Motor neuron (in vitro differentiated cells): ENCODE measurements around the gene NOTCH4. TPM values are rescaled to one million over a fixed set of nuclear protein-coding genes. Genes with fewer than 3 reads are reported as not detected.

Experiments used
- ATAC-seq, 8 experiments: fragments of 200-7000 bp; cut with Tn5 transposase; replicated peaks in 6 of 8; 2 replicates each; pipeline ENCODE4 v1.8.0; 2021; ENCODE audit warnings: mild to moderate bottlenecking in 8 of 8, moderate library complexity in 8 of 8
- H3K27ac ChIP-seq, 2 donors: fragments of 250-450 bp; sonication (Bioruptor Pico); 2 replicates each; pipeline ENCODE4 v1.9.0; 2021; ENCODE audit warnings: antibody characterized with exemption in 2 of 2, mild to moderate bottlenecking in 2 of 2, moderate library complexity in 1 of 2
- H3K4me1 ChIP-seq, 2 donors: fragments of 250-450 bp; sonication (Bioruptor Pico); replicated peaks in 1 of 2; 2 replicates each; pipeline ENCODE4 v1.6.1; 2021; ENCODE audit warnings: antibody characterized with exemption in 2 of 2, mild to moderate bottlenecking in 2 of 2, moderate library complexity in 1 of 2
- H3K4me3 ChIP-seq, 5 donors: fragments of 250-450 bp; sonication (Bioruptor Pico); 2 replicates each; pipeline ENCODE4 v1.9.0; 2021; ENCODE audit warnings: antibody characterized with exemption in 5 of 5, mild to moderate bottlenecking in 5 of 5, moderate library complexity in 4 of 5
- WGBS, 10 experiments: fragments of 450-650 bp; shearing (Covaris generic); methylation state at CpG; one replicate each; pipeline ENCODE4 v1.0.0; 2022; 5-methylcytosine and 5-hydroxymethylcytosine counted together
- in situ Hi-C, 9 experiments: fragments of 400-800 bp; cut with MboI; loops; one replicate each; pipeline ENCODE4 v1.15.0; 2021; ENCODE audit warnings: low sequenced_read_pairs in 9 of 9, low pct_unique_long_range_greater_than_20kb in 2 of 9; ENCODE audit not compliant: unreplicated experiment in 9 of 9
- total RNA-seq, 8 experiments: library from RNA; unstranded; fragments of 300-600 nt; gene quantifications; 2 replicates each; pipeline versions ENCODE4 v1.2.3 to v1.2.4, GENCODE V29; 2022

Gene NOTCH4
- total RNA-seq, 8 experiments from 2014 or later = 1.3 to 6.7 (median 4.5) TPM

DNA sequence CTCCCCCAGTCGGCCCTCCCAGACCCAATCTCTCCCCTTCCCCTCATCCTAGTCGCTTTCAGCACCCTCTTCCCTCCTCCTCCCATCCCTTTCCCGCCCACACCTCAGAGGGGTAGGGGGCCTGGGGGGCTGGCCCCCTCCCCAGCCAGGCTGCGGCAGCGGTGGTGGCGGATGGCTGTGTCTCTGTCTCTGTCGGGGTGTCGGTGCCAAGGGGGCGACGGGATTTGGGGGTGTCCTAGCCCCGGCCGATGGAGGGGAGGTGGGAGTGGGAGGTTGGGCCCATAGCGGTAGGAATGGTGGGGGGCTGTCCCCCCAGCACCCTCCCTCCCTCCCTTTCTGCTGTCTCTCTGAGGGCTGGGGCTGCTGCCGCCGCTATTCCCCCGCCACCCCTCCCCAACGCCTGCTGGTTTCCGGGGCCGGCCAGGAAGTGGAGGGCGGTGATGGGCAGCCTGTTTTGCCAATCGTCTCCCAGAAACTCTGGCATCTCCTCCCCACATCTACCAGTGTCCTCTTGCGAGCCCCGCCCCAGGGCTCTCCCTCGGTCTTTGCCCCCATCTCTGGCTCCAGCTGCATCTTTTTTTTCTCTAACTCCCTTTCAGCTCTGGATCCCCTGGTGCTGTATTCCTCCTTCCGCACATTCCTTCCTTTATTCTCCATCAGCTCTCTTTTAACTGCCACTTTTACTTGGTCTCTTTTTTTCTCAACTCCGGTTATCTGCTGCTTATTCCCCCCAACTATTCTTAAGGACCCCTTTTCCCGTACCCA, 48.0 kb downstream of the NOTCH4 start, which contains the start of gene AGPAT1:
Gene AGPAT1 (minus strand): TSS at position 374 of the 765 bp plus-strand sequence. CDS start 4,588 bp downstream, outside the sequence.
- 0 to 20% (median 0%) methylated on average over 1 to 7 of the region's 27 CpGs; no CpG with 5 or more reads in 2 of the 10 experiments for WGBS, 10 experiments
- peak within 1 kb of the TSS; percentile 90 to 94 for H3K27ac ChIP-seq
- in situ Hi-C loops = loop anchor here in 1 of 9 experiments (25.0 kb wide), 1 partner anchor 639 kb away; the partner anchor contains the start of genes ATP6V1G2, DDX39B, MCCD1 and NFKBIL1

GRCh38 chr6:32175322-32175710, 48.6 kb downstream of the NOTCH4 start:
- peak overlapping the region; percentile 85 to 99 (median 97) for H3K4me3 ChIP-seq
- peak overlapping the region; percentile 77 to 83 for H3K27ac ChIP-seq
- WGBS, 10 experiments = no CpG with 5 or more reads among the region's 2 CpGs
- ATAC-seq = no peak
- peaks cover 11 to 12% of the 10 kb centered on the region in 2 donors for H3K4me1 ChIP-seq
- in situ Hi-C loops = loop anchor here in 1 of 9 experiments (25.0 kb wide), 1 partner anchor 638 kb away; the partner anchor contains the start of genes ATP6V1G2, DDX39B, MCCD1 and NFKBIL1

More for the DNA sequence above, 48.0 kb downstream of the NOTCH4 start, which contains the start of gene AGPAT1:
- ATAC-seq = peak; percentile 35 to 62 (median 54)
- peaks cover 11 to 12% of the 10 kb centered on the region in 2 donors for H3K4me1 ChIP-seq
- H3K4me3 ChIP-seq = peak within 1 kb of the TSS; percentile 85 to 99 (median 97)

DNA sequence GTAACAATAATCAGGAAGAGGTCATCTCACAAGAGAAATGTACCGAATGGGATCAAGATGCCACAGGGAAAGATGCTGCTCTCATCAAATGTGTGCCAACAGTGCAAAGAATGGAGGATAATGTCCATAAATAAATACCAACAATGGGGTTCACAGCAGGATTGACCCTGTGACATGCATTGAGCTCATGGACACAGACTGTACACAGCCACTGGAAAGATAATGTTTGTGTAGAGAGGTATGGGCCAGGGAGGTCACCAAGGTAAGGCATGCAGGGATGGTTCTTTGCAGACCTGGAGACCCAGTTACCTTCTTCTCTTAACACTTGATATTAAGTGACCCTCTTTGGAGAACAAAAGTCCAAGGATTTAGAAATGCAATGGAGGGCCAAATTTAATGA, 49.5 kb downstream of the NOTCH4 start:
- 67 to 100% (median 100%) methylated on average over 1 of the region's 1 CpG; no CpG with 5 or more reads in 6 of the 10 experiments for WGBS, 10 experiments
- Histone ChIP-seq H3K27ac (no peak overlapping the region), H3K4me1 (peaks cover 8 to 9% of the 10 kb centered on the region in 2 donors), H3K4me3 (no peak overlapping the region)
- in situ Hi-C loops = no loop called here
- no peak for ATAC-seq

GRCh38 chr6:32173051-32173727, 50.7 kb downstream of the NOTCH4 start:
- WGBS, 10 experiments = 80 to 100% (median 95%) methylated on average over 1 to 2 of the region's 4 CpGs; no CpG with 5 or more reads in 2 of the 10 experiments

DNA sequence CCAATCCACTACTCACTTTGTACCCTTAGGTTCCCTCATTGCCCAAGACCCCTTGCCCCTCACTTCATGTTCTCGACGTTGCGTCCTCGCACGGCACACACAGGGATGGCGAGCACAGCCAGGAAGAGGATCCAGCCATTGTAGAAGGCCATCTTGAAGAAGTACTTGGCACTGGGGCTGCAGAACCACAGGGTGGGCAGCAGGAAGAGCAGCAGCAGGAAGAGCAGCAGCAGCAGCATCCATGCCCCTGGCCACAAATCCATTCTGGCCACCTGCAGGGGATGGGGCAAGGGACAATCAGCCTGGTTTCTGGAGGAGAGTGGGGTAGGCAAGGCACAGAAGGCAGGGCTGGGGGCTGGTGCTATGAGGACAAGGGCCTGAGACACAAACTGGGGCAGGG, 52.6 kb downstream of the NOTCH4 start:
- 87 to 100% (median 98%) methylated on average over 2 to 6 of the region's 6 CpGs; no CpG with 5 or more reads in 7 of the 10 experiments for WGBS, 10 experiments
- Histone ChIP-seq H3K4me3 (no peak overlapping the region), H3K4me1 (peaks cover 4 to 6% of the 10 kb centered on the region in 2 donors), H3K27ac (no peak overlapping the region)
- in situ Hi-C loops = no loop called here
- ATAC-seq = no peak

More at GRCh38 chr6:32173051-32173727, 50.7 kb downstream of the NOTCH4 start:
- H3K4me3 ChIP-seq = no peak overlapping the region
- H3K27ac ChIP-seq = no peak overlapping the region
- H3K4me1 ChIP-seq = peaks cover 4 to 6% of the 10 kb centered on the region in 2 donors
- no peak for ATAC-seq
- in situ Hi-C loops = no loop called here

DNA sequence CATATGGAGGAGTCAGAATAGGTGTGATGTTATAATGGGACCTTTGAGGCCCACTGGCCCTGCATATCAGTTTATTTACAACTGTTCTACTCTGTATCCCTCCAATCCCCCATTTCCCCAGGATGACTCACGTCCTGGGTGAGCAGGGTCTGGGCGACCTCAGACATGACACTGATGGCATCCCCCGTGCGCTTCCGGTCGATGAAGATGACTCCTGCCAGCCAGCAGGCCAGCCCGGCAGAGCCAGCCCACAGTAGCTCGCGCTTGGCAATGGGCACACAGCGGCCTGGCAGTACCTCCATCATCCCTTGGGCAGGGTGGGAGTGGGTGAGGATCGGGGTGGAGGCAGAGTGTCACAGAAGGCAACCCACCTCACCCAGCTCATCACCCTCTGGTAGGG, 53.6 kb downstream of the NOTCH4 start:
- 50 to 100% (median 88%) methylated on average over 1 to 4 of the region's 11 CpGs; no CpG with 5 or more reads in 6 of the 10 experiments for WGBS, 10 experiments
- in situ Hi-C loops = no loop called here
- no peak overlapping the region for H3K27ac ChIP-seq
- peak in 1 of 8 experiments; percentile 5 for ATAC-seq
- H3K4me1 ChIP-seq = peaks cover 4 to 6% of the 10 kb centered on the region in 2 donors
- H3K4me3 ChIP-seq = no peak overlapping the region

GRCh38 chr6:32168807-32169591, 54.9 kb downstream of the NOTCH4 start:
- Histone ChIP-seq H3K4me1 (no peaks in the 10 kb centered on the region), H3K4me3 (no peak overlapping the region), H3K27ac (no peak overlapping the region)
- in situ Hi-C loops = no loop called here
- ATAC-seq = peak in 7 of 8 experiments; percentile 14 to 35 (median 29)
- WGBS, 10 experiments = 80 to 89% (median 85%) methylated on average over 1 to 4 of the region's 11 CpGs; no CpG with 5 or more reads in 7 of the 10 experiments

DNA sequence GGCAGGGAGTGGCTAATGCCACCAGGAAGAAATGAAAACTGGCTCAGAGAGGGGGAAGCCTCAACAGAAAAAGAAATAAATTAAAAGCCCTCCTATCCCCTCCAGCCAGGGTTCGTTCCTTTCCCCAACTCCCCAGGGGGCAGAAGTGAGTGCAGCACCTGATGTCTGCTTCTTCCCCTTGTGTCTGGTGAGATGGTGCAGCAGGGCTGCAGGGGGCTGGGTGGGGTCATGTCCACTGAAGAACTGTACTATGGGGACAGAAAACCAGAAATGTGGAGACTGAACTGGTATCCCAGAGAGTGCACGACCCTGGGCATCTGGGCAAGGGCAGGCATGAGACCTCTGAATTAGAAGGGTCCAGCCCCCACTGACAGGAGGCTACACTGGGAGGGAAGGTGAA, 55.5 kb downstream of the NOTCH4 start:
- in situ Hi-C loops = no loop called here
- H3K4me1 ChIP-seq = no peaks in the 10 kb centered on the region
- WGBS, 10 experiments = 20 to 67% (median 63%) methylated on average over 1 to 2 of the region's 2 CpGs; no CpG with 5 or more reads in 6 of the 10 experiments
- no peak overlapping the region for H3K27ac ChIP-seq
- no peak overlapping the region for H3K4me3 ChIP-seq
- peak in 3 of 8 experiments; percentile 4 to 11 (median 11) for ATAC-seq

GRCh38 chr6:32167761-32168262, 56.1 kb downstream of the NOTCH4 start:
- in situ Hi-C loops = no loop called here
- WGBS, 10 experiments = 38 to 96% (median 84%) methylated on average over 1 to 4 of the region's 6 CpGs; no CpG with 5 or more reads in 4 of the 10 experiments
- no peaks in the 10 kb centered on the region for H3K4me1 ChIP-seq
- ATAC-seq = peak in 1 of 8 experiments; percentile 3
- H3K4me3 ChIP-seq = no peak overlapping the region
- H3K27ac ChIP-seq = no peak overlapping the region

DNA sequence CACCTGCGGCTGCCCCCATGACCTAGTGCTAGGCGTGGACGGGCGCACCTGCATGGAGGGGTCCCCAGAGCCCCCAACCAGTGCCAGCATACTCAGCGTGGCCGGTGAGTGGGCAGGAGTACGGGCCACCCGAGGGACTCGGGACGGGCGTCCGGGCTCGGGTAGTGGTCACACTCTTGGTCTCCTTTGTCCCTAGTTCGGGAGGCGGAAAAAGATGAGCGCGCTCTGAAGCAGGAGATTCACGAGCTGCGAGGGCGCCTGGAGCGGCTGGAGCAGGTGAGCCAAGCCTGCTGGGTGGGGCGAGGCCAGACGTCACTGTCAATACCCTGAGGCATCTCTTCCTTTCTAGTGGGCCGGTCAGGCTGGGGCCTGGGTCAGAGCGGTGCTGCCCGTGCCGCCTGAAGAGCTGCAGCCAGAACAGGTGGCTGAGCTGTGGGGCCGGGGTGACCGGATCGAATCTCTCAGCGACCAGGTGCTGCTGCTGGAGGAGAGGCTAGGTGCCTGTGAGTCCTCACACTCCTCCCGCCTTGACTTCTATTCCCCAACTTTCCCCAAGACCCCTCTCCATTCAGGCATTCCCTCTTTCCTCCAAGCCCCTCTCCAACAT, 56.6 kb downstream of the NOTCH4 start:
- peak in 4 of 8 experiments; percentile 13 to 18 (median 16) for ATAC-seq
- Histone ChIP-seq H3K4me1 (no peaks in the 10 kb centered on the region), H3K4me3 (no peak overlapping the region), H3K27ac (no peak overlapping the region)
- in situ Hi-C loops = no loop called here
- 80 to 92% (median 88%) methylated on average over 2 to 10 of the region's 32 CpGs; no CpG with 5 or more reads in 6 of the 10 experiments for whole genome bisulfite sequencing, 10 experiments

- Histone ChIP-seq H3K4me1 (no peaks in the 10 kb centered on the region), H3K4me3 (no peak overlapping the region), H3K27ac (no peak overlapping the region)
- WGBS, 10 experiments = 90 to 100% methylated on average over 3 to 7 of the region's 30 CpGs; no CpG with 5 or more reads in 8 of the 10 experiments
- ATAC-seq = peak in 3 of 8 experiments; percentile 4 to 22 (median 10)
- in situ Hi-C loops = no loop called here
These were observed 57.3 kb downstream of the NOTCH4 start for GRCh38 chr6:32166411-32167061.
